ENCODE data around the gene PEMT. TPM values are rescaled to one million over a fixed set of nuclear protein-coding genes. Genes with fewer than 3 reads are reported as not detected.
A peak's percentile ranks its signal among the peaks of the same experiment; 100 is the strongest.

PEMT gene
- total and polyA plus RNA-seq, 2 donors (not counting 1 experiment from before 2014, with no cell fraction given), result 18.0 to 18.6 TPM

DNA sequence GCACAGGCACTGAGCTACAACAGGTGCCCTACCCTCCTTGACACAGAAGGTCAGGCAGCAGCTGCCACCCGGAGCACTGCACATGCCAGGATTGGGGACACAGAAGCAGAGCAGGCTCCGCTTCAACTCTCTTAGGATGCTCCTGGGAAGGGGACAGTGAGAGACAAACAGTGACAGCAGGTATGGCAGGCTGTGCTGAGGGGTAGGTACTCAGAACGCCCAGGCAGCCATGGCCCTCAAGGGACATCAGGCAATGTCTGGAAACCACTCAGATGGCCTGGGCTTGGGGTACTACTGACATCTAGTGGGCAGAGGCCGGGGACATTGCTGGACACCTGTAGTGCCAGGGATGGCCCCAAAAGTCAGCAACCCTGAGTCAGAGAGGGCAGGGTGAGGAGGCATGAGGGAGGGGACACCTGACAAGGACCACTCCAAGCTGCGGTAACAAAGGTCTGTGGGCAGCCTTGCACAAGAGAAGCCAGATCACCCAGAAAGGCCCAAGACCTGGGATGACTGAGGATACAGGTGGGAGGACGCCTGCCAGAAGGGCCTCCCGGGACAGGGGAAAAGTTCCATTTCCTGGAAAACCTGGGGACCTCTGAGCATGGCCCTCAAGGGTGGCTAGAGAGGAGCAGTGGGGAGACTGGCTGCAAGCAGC, 21.2 kb downstream of the PEMT start:
- TF ChIP-seq EZH2 (IDR thresholded peaks at IDR 0.05; ENCODE audit: low read length, missing control alignments), result no peak
- TF ChIP-seq, protein P1, sequence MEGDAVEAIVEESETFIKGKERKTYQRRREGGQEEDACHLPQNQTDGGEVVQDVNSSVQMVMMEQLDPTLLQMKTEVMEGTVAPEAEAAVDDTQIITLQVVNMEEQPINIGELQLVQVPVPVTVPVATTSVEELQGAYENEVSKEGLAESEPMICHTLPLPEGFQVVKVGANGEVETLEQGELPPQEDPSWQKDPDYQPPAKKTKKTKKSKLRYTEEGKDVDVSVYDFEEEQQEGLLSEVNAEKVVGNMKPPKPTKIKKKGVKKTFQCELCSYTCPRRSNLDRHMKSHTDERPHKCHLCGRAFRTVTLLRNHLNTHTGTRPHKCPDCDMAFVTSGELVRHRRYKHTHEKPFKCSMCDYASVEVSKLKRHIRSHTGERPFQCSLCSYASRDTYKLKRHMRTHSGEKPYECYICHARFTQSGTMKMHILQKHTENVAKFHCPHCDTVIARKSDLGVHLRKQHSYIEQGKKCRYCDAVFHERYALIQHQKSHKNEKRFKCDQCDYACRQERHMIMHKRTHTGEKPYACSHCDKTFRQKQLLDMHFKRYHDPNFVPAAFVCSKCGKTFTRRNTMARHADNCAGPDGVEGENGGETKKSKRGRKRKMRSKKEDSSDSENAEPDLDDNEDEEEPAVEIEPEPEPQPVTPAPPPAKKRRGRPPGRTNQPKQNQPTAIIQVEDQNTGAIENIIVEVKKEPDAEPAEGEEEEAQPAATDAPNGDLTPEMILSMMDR (conservative IDR thresholded peaks at IDR 0.05 in 1 of 2, IDR thresholded peaks at IDR 0.05 in 1 of 2; ENCODE audit: low read depth in 1 of 2, low read length in 2 of 2), result peak; percentile 36 to 37
- H3K4me2 ChIP-seq (ENCODE audit: extremely low read depth, insufficient read depth, low read length), result no peak overlapping the region
- no peak overlapping the region for H3K27ac ChIP-seq (ENCODE audit: insufficient read depth, low read length)
- no peak overlapping the region for H3K9ac ChIP-seq (ENCODE audit: insufficient read depth, low read length)
- H3K4me1 ChIP-seq (ENCODE audit: control insufficient read depth, extremely low read depth, insufficient read depth, low read length), result peaks cover 3% of the 10 kb centered on the region
- no peaks in the 10 kb centered on the region for H4K20me1 ChIP-seq (ENCODE audit: control insufficient read depth, extremely low read depth, insufficient read depth, low read length)
- H3K9me3 ChIP-seq (ENCODE audit: control insufficient read depth, insufficient read depth, low read depth, low read length), result no peaks in the 10 kb centered on the region
- no peak overlapping the region for H3K4me3 ChIP-seq (replicated peaks in 1 of 4; ENCODE audit: control extremely low read depth in 1 of 4, insufficient read depth in 1 of 4, low read depth in 3 of 4, low read length in 4 of 4)
- peak; percentile 12 to 28 for DNase-seq (ENCODE audit: low read depth in 2 of 2)
- H3K27me3 ChIP-seq (ENCODE audit: control insufficient read depth, insufficient read depth, low read length), result no peaks in the 10 kb centered on the region
- H2AFZ ChIP-seq (ENCODE audit: low read length), result no peak overlapping the region
- H3K36me3 ChIP-seq (ENCODE audit: control insufficient read depth, insufficient read depth, low read length), result no peaks in the 10 kb centered on the region
- no peaks in the 10 kb centered on the region for H3K79me2 ChIP-seq (ENCODE audit: control insufficient read depth, insufficient read depth, low read length)

DNA sequence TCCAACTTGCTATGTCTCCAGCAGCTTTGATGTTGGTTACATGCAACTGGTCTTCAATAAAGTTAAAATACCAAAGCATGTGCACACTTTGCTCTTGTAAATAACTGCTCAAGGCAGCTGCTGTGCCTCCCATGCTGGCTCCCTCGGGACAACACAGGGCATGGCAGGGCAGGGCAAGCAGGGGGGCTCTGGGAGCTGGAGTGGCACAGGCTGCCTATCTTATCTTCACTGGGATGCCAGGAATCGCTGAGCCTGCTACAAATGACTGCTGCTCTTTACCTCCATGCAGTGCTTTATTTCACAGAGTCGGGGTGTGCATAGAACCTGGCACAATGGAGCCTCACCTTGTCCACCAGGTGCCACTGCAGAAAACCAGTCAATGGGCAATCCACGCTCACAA, 21.8 kb downstream of the PEMT start:
- no peaks in the 10 kb centered on the region for H3K79me2 ChIP-seq (ENCODE audit: control insufficient read depth, insufficient read depth, low read length)
- H3K36me3 ChIP-seq (ENCODE audit: control insufficient read depth, insufficient read depth, low read length), result no peaks in the 10 kb centered on the region
- H4K20me1 ChIP-seq (ENCODE audit: control insufficient read depth, extremely low read depth, insufficient read depth, low read length), result no peaks in the 10 kb centered on the region
- no peak overlapping the region for H3K27ac ChIP-seq (ENCODE audit: insufficient read depth, low read length)
- H3K4me3 ChIP-seq (replicated peaks in 1 of 4; ENCODE audit: control extremely low read depth in 1 of 4, insufficient read depth in 1 of 4, low read depth in 3 of 4, low read length in 4 of 4), result no peak overlapping the region
- H2AFZ ChIP-seq (ENCODE audit: low read length), result no peak overlapping the region
- no peak for DNase-seq (ENCODE audit: low read depth in 2 of 2)
- H3K4me1 ChIP-seq (ENCODE audit: control insufficient read depth, extremely low read depth, insufficient read depth, low read length), result peaks cover 2% of the 10 kb centered on the region
- no peak overlapping the region for H3K9ac ChIP-seq (ENCODE audit: insufficient read depth, low read length)
- H3K4me2 ChIP-seq (ENCODE audit: extremely low read depth, insufficient read depth, low read length), result no peak overlapping the region
- no peaks in the 10 kb centered on the region for H3K27me3 ChIP-seq (ENCODE audit: control insufficient read depth, insufficient read depth, low read length)
- TF ChIP-seq, protein P1 (conservative IDR thresholded peaks at IDR 0.05 in 1 of 2, IDR thresholded peaks at IDR 0.05 in 1 of 2; ENCODE audit: low read depth in 1 of 2, low read length in 2 of 2), result no peak
- no peak for TF ChIP-seq EZH2 (IDR thresholded peaks at IDR 0.05; ENCODE audit: low read length, missing control alignments)
- H3K9me3 ChIP-seq (ENCODE audit: control insufficient read depth, insufficient read depth, low read depth, low read length), result no peaks in the 10 kb centered on the region

DNA sequence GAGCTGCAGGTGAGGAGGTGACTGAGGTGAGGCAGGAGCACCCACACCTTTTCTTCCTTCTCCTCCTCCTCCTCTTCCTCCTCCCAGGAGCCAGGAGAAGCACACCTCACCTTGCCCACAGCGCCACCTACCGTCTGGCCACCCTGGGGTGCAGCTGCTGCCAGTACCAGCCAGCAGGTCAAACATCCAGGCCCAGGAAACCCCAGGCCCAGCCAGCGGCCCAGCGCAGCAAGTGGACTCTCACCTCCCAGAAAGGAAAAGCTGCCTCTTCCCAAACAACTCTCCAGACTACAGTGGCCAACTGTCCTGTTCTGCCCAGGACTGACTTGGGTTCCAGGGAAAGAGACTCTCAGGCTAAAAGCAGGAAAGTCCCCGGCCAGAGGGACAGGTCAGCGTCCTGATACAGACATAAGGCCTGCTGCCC, 22.7 kb downstream of the PEMT start:
- H3K9ac ChIP-seq (ENCODE audit: insufficient read depth, low read length), result no peak overlapping the region
- H3K4me3 ChIP-seq (replicated peaks in 1 of 4; ENCODE audit: control extremely low read depth in 1 of 4, insufficient read depth in 1 of 4, low read depth in 3 of 4, low read length in 4 of 4), result no peak overlapping the region
- no peaks in the 10 kb centered on the region for H3K27me3 ChIP-seq (ENCODE audit: control insufficient read depth, insufficient read depth, low read length)
- DNase-seq (ENCODE audit: low read depth in 2 of 2), result peak; percentile 24 to 25
- H3K27ac ChIP-seq (ENCODE audit: insufficient read depth, low read length), result no peak overlapping the region
- H3K36me3 ChIP-seq (ENCODE audit: control insufficient read depth, insufficient read depth, low read length), result no peaks in the 10 kb centered on the region
- peaks cover 2% of the 10 kb centered on the region for H3K4me1 ChIP-seq (ENCODE audit: control insufficient read depth, extremely low read depth, insufficient read depth, low read length)
- no peaks in the 10 kb centered on the region for H3K9me3 ChIP-seq (ENCODE audit: control insufficient read depth, insufficient read depth, low read depth, low read length)
- no peak for TF ChIP-seq EZH2 (IDR thresholded peaks at IDR 0.05; ENCODE audit: low read length, missing control alignments)
- TF ChIP-seq, protein P1 (conservative IDR thresholded peaks at IDR 0.05 in 1 of 2, IDR thresholded peaks at IDR 0.05 in 1 of 2; ENCODE audit: low read depth in 1 of 2, low read length in 2 of 2), result peak; percentile 63 to 85
- H2AFZ ChIP-seq (ENCODE audit: low read length), result no peak overlapping the region
- H3K4me2 ChIP-seq (ENCODE audit: extremely low read depth, insufficient read depth, low read length), result no peak overlapping the region
- no peaks in the 10 kb centered on the region for H4K20me1 ChIP-seq (ENCODE audit: control insufficient read depth, extremely low read depth, insufficient read depth, low read length)
- H3K79me2 ChIP-seq (ENCODE audit: control insufficient read depth, insufficient read depth, low read length), result no peaks in the 10 kb centered on the region

All from fibroblast of lung (primary cell).